Stimulated activated CD8-positive, alpha-beta memory T cell treated with anti-CD3 and anti-CD28 coated beads, Interleukin-4, amount 100 ng/mL, for 4 hours (primary cell): Measurements from ENCODE around the gene HS6ST2.

Experiments used
- DNase-seq, 2 donors: peaks; one replicate each; pipeline ENCODE4 v3.0.0-alpha.2; 2020; ENCODE audit warnings: low read depth in 2 of 2, low spot score in 1 of 2

Gene HS6ST2

DNA sequence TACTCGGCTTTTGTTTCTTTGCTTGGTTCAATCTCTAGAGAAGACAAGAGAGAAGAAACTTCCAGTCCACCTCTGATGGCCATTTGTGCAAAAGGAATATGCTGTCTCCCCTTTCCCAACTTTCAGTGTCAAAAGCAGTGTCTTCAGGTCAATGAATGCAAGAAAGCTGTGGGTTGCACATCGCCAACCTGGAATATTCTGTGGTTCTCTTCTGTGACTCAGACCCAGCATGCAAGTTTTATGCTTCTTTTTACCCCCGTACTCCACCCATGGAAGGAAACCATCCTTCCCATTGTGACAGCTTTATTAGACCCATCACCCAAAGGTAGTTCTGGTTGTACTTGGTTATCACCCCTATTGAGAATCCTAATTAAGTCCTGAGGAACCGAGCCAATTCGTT is 334.0 kb downstream of the HS6ST2 start:
- no peak for DNase-seq

DNA sequence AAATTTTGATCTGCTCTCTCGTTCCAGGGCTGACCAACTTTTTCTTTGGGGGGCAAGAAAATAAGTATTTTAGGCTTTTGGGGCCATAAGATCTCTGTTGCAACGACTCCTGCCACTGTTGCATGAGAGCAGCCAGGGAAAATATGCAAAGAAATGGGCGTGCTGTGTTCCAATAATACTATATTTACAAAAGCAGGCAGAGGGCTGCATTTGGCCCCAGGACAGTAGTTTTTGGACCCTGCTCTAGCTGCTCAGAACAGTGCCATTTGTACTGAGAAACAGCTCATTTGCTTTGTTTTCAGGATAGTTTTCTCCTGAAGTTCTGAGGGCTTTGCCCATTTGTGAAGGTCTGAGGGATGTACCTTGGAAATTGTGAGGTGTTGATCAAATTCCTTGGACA is 334.5 kb downstream of the HS6ST2 start:
- no peak for DNase-seq

DNA sequence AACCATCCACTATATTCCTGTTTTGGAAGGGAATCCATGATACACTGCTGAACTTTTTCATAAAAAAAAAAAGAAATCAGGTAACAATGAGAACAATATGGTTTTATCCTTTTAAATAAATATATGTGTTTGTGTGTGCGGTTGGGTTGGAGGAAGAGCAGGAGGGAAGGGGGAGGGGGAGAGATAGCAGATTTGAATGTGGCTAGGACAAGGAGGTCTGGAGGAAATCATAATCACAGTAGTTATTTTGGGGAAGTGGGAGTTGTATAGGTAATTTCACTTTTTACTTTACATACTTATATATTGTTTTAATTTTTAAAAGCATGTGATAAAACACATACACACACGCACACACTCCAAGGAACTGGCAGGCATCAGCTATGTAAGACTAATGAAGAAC is 335.1 kb downstream of the HS6ST2 start:
- no peak for DNase-seq

- no peak for DNase-seq
These were observed 336.3 kb downstream of the HS6ST2 start for GRCh38 chrX:132622130-132622529.

DNA sequence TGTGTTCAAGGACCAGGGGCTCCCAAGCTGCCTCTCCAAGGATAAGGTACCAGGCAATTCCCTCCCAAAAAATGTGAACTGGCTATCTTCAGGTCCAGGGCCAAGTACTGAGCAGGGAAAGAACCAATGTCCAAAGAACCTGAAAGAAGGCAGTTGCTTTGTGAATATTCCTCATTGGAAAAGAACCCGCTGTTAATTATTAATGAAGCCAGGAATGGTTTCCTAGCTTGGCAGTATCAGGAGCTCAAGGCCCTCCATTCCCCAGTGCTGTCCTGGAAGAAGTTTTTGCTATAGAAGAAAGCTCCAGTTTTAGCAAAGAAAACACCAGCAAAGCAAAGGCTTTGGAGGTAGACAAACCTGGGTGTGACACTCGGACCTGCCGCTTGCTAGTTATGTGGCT is 339.6 kb downstream of the HS6ST2 start:
- DNase-seq: no peak

DNA sequence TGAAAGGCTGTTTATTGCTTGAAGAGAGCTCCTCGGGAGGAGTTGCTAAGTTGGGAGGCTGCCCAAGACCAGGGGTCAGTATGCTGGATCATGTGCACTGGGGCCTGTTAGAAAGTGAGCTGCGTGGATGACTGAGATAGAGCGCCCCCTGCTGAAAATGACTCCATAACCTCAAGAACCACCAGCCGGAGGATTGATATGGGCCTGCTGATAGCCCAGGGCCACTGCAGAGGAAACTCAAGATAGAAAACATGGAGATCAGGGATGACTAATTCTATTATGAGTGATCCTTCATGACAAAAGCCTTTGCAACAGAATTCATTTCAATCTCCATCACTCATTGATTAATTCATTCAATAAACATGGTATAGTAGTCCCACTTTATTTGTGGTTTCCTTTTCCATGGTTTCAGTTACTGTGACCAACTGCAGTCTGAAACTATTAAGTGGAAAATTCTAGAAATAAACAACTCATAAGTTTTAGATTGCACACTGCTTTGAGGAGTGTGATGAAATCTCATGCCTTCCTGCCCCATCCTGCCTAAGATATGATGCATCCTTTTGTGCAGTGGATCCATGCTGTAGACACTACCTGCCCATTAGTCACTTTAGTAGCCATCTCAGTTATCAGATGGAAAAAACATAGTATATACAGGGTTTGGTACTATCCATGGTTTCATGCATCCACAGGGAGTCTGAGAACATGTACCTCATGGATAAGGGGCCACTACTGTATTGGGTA is 342.9 kb downstream of the HS6ST2 start:
- DNase-seq: no peak

DNA sequence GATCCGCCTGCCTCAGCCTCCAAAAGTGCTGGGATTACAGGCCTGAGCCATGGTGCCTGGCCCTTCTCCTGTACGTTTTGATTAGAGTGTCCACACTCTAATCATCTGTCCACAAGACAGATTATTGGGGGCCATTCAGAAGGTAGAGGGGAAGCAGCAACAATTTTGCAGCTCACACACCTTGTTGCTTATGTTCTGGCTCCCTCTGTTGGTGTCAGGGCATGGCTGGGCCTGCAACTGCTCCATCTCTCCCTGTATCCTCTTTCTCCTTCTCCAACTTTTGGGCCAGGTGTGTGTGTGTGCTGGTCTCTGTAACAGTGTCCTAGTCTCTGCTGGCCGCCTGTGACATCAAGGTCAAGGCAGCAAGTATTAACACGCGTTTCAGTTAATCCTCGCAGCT is 344.1 kb downstream of the HS6ST2 start:
- no peak for DNase-seq

- no peak for DNase-seq
These were observed 344.6 kb downstream of the HS6ST2 start for GRCh38 chrX:132613801-132614200.

DNA sequence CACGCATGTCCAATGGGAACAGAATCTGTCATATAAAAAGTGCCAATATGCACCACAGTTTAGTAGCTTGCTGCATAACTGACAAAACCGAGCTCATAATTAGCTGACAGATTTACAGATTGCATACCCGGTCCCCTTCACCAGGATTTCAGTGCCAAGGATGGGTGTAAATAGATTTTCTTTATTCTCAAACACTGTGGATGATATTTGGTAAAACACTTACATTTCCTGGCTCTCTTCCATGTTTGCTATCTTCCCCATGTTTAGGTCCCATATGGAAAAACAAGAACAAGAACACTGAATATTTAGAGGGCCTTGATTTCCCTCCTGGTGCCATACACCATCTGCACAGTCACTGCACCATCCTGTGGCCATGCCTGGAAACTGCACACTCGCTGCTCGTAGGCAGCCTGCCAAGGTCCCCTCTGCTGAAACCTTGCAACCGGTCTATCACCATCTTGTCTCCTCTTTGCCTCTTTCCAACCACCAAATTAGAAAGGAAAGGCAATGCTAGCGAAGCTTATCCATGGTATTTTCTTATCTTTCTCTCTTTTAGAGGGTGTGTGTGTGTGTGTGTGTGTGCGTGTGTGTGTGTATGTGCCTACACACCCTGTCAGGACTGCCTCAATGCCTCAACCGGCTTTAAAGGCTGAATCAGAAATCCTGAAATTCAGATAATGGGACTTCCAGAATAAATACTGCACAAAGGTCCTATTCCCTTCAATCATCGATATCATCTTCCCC is 345.4 kb downstream of the HS6ST2 start:
- no peak for DNase-seq

DNA sequence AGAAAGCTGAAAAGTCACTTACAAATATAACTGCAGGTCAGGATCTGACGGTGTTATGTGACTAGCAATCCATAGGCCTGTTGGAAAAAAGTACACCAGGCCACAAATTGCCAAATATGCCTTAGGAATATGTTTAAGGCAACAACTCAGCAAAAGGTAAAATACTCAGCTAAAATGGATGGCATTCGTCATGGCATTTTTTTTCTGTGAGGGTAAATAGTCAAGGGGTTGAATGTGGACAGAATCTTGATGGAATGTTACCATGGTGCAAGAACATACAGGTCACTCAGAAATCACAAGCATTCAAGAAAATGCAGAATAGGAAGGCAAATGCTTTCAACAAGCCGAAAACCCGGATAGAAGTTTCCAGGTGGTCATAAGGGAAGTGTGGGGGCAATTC is 347.9 kb downstream of the HS6ST2 start:
- no peak for DNase-seq

DNA sequence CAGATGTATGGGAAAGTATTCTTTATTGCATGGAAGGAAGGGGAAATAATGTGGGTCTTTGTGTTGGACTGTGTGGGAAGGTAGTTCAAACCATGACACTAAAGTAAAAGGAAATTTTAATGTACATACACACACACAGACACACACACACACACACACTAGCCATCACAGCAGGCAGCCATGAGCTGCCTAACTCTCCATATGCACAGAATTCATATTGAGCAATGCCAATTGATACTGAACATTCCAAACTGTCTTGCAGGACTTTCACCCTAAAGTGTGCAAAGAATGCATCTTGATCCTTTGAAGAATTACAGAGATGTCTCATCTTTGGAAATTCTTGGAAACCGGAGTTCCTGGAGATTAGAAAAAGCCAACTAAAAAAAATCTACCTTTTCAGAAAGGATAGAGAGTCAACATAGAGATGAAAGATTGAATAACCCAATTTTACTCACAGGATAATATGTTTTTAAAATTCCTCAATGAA is 349.0 kb downstream of the HS6ST2 start:
- DNase-seq: no peak

DNA sequence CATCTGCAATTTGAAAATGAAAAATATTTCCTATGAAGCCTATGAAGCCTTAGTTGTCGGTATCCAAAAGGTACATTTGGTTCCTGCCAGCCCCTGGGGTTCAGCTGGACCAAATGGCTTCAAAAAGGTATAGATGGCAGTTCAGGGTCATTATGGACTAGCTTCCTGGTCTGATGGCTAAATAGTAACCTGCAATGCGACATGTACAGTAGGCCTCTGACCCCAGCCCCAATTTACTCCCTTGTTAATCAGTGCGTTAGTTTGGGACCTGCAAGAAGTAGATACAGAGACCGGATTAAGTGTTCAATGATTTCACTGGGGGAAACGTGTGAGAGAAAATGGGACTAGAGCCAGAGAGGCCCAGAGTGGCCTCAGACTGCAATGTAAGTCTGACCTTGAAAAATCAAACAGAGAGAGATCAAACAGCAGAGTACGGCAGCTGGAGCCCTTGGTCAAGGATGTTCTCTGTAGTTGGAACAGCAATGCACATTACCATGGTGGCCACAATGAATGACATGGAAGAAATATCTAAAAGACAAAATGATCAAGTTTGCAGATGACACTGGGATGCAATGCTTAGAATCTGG is 354.6 kb downstream of the HS6ST2 start:
- no peak for DNase-seq

DNA sequence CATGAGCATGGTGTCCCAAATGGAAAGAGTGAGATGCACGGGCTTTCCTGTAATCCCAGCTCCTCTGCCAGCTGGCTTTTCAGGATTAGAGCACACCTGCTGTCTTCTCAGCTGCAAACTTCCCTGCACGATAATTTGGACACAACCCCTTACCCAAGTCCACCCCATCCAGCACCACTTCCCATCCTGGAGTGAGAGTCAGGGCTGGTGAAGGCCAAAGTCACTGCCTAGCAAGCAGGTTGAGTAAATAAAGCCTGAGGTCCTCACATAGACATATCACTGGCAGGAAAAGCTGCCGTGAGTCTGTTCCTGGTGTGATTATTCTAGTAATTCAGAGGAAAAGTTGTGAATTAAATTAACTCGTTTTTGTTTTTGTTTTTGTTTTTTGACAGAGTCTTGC is 355.7 kb downstream of the HS6ST2 start:
- no peak for DNase-seq

GRCh38 chrX:132594999-132595398 is 363.4 kb downstream of the HS6ST2 start:
- no peak for DNase-seq

GRCh38 chrX:132594129-132594528 is 364.3 kb downstream of the HS6ST2 start:
- no peak for DNase-seq

- DNase-seq: no peak
These were observed 365.5 kb downstream of the HS6ST2 start for GRCh38 chrX:132592880-132593279.

DNA sequence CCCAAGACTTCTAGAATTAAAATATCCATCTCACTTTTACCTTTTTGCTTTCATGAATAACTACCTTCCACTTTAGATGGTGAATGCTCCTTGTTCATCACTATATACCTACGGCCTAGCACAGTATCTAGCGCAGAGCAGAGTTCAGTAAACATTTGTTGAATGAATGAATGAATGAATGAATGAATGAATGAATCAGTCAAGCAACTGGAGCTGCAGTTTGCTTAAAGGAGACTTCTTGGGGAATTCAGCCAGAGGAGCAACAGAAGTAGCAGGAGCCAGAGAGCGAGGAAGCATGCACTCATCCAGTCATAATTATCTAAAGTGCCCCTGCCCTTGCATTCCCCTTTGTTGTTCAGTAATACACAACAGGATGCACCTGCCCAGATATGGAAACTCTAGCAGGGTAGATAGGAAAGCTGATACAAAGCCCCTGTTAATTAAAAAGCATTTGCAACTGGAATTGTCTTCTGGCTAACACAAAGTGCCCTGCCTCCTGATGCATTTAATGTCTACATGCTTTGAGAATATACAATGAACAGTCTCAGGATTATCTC is 366.6 kb downstream of the HS6ST2 start:
- DNase-seq: no peak

DNA sequence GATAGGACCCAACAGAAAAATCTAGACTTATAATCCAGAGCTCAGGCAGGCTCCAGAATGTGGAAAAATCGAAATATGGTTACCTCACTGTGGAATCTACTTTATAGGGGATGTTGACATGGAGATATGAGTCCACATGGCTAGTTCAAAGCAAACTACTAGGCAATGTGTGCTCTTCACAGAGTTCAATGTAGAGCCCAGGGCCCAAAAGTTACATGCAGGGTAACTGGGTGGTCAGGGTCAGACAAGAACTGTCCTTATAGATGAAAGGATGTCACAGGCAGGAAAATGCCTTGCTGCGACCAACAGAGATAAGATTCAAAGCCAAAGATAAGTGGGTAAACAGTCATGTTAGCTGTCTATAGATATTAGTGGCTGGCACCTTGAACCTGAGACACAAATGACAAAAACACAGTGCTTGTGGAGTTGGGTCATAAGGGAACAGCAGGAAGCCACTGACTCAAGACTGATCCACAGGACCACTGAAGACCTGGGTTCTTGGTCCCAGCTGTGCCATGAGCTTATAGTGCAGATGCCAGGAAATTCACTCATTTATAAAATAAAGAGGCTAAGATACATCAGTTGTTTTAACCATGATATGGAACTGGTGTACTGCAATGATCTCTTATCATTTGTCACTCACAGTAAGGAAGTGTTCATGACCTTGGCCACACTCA is 367.9 kb downstream of the HS6ST2 start:
- DNase-seq: no peak

DNA sequence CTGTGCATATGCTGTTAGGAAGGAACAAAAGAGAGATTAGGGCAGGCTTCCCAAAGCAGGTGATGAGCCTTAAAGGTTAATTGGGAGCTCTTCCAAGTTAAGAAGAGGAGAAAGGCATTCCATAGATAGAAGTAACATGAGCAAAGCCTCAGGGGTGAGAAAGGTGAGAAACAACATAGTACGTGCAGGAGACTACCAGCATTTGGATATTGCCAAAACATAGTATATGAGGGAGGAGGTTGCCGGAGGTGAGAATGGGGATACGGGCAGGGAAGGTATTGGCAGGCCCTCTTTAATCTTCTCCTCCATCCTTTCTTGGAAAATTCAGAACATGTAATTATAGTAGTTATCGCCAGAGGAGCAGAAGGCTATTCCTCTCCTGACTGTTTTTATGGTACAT is 373.5 kb downstream of the HS6ST2 start:
- no peak for DNase-seq

DNA sequence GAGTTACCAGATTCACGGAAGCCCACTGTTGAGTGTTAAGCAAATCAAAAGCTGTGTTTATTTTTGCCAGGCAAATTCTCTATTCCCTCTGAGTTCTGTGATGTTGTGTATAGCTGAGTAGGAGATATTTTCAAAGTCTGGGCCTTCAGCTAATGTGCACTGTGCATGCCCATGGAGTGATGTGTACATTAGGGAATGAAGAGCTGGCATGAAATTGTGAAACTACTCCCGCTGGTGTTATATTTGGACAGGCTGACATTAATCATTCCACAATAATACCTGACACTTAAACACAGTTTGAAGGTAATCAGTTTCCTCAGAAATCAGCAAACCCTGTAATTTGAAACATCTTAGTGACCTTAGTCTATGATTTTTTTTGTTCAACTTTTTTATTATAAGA is 381.5 kb downstream of the HS6ST2 start:
- no peak for DNase-seq
